GM13976 (cell line): ENCODE results near the gene TRIO.

Experiments
- DNase-seq: peaks from one replicate; pipeline ENCODE4 v3.0.0; 2012; ENCODE audit warnings: low spot score
- in situ Hi-C: fragments of 300-500 bp; cut with MboI; formaldehyde crosslinking; loops from one replicate; pipeline ENCODE4 v1.12.0; 2022; ENCODE audit warnings: low sequenced_read_pairs, mixed read lengths, inconsistent platforms; ENCODE audit not compliant: unreplicated experiment
- TF ChIP-seq, protein P1 (sequence below): IDR thresholded peaks from 2 replicates; pipeline ENCODE4 v1.5.1; 2012; ENCODE audit warnings: borderline replicate concordance, mild to moderate bottlenecking; ENCODE audit not compliant: insufficient read depth; ENCODE audit errors: extremely low read depth, missing control alignments, control extremely low read depth

The TRIO gene

DNA sequence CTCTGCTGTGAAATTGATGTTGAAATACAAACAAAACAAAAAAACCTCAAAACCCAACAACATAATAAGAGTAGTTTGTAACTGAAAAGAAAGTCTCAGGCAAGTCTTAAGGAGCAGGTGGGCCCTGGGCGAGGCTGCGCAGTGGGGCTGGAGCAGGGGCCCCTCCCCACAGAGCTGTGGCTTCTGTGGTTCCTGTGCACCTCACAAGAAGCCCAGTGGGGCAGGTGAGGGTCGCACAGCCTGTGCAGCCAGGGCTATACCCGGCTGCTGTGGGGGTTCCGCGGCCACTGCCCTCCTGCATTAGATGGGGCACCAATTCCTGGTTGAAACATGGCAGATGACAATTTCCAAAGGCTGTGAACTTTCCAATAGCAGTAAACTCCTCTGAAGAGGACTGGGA lies 75.3 kb downstream of the TRIO start:
- in situ Hi-C loops, result no loop called here
- DNase-seq, result no peak
- TF ChIP-seq, protein P1, sequence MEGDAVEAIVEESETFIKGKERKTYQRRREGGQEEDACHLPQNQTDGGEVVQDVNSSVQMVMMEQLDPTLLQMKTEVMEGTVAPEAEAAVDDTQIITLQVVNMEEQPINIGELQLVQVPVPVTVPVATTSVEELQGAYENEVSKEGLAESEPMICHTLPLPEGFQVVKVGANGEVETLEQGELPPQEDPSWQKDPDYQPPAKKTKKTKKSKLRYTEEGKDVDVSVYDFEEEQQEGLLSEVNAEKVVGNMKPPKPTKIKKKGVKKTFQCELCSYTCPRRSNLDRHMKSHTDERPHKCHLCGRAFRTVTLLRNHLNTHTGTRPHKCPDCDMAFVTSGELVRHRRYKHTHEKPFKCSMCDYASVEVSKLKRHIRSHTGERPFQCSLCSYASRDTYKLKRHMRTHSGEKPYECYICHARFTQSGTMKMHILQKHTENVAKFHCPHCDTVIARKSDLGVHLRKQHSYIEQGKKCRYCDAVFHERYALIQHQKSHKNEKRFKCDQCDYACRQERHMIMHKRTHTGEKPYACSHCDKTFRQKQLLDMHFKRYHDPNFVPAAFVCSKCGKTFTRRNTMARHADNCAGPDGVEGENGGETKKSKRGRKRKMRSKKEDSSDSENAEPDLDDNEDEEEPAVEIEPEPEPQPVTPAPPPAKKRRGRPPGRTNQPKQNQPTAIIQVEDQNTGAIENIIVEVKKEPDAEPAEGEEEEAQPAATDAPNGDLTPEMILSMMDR, result no peak

DNA sequence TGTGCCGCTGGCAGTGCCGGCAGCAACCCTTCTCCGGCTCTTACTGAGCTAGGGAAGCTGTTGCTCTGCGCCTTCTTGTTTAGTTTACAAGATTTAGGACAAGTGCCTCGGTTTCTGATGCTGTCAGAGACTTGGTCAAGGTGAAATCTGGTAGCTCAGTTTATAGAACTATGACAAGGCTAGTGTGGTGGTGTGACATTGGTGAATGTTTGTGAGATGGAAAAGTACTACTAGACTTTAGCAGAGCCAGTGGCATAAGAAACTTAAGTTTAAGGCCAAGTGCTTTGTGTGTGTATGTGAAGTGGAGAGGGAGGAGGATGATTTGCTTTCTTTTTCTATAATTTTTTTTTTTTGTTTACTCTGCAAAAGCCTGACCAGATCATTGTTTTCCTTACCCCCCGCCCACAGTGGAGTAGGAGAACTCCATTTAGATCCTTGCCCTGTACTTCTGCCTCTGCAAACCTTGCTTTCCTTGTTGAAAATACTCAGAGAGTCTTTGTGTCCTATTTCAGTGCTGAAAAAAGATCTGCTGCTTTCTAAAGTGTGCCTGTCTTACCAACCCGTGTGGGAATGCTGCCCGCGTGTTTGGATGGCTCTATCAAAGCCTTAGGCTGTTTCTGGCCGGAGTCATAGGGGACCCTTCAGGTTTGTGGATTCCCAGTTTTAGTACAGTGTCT lies 75.9 kb downstream of the TRIO start:
- in situ Hi-C loops, result no loop called here
- DNase-seq, result no peak
- TF ChIP-seq, protein P1, result no peak

DNA sequence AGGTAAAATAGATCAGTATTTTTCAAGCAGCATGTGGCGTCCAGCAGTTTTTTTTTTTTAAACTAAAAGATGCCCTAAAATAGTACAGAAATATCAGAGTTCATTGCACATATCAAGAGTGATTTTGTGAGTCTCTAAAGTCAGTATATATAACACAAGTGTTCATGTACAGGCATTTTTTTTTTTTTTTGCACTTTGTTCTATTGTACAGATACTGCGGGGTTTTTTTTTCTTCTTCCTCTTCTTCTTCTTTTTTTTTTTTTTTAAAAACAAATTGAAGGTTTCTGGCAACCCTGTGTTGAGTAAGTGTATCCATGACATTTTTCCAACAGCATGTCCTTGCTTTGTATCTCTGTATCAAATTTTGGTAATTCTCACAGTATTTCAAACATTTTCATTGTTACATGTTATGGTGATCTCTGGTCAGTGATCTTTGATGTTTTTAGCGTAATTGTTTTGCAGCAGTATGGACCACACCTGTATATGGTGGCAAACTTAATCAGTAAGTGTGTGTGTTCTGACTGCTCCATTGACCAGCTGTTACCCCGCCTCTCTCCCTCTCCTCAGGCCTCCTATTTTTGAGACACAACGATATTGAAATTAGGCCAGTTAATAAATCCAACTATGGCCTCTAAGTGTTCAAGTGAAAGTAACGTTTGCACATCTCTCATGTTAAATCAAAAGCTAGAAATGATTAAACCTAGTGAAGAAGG lies 76.8 kb downstream of the TRIO start:
- no peak for DNase-seq
- in situ Hi-C loops, result no loop called here
- TF ChIP-seq, protein P1, result no peak

DNA sequence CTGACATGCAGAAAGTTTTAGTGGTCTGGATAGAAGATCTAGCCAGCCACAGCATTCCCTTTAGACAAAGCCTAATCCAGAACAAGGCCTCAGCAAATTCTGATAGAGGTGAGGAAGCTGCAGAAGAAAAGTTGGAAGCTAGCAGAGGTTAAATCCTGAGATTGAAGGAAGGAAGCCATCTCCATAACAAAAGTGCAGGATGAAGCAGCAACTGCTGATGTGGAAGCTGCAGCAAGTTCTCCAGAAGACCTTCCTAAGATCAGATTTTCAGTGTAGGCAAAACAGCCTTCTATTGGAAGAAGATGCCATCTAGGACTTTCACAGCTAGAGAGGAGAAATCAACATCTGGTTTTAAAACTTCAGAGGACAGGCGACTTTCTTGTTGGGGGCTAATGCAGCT lies 77.5 kb downstream of the TRIO start:
- DNase-seq, result no peak
- TF ChIP-seq, protein P1, result no peak
- in situ Hi-C loops, result no loop called here

DNA sequence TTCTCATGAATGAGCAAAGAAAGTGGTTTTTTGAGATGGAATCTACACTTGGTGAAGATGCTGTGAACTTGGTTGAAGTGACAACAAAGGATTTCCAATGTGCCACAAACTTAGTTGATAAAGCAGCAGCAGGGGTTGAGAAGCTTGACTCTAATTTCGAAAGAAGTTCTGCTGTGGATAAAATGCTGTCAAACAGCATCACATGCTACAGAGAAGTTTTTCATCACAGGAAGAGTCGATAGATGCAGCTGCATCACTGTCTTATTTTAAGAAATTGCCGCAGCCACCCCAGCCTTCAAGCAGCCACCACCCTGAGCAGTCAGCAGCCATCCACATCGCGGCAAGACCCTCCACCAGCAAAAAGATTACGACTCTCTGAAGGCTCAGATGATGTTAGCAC lies 78.6 kb downstream of the TRIO start:
- no peak for DNase-seq
- TF ChIP-seq, protein P1, result no peak
- in situ Hi-C loops, result no loop called here

DNA sequence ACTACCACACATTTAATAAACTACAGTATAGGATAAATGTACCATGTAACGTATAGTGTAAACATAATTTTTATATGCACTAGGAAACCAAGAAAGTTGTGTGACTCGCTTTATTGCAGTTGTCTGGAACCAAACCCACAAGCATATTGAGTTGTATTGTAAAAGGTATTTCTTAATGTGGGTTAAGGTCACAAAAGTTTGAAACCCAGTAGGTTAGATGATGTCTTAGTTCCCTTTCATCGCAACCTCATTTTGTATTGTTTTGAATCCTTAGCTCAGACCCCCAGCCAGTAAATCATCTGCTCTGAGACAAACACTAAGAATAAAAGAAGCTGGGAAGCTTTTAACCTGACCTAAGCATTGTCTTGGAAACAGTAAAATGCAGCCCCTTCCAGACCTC lies 79.1 kb downstream of the TRIO start:
- DNase-seq, result no peak
- in situ Hi-C loops, result no loop called here
- TF ChIP-seq, protein P1, result no peak

DNA sequence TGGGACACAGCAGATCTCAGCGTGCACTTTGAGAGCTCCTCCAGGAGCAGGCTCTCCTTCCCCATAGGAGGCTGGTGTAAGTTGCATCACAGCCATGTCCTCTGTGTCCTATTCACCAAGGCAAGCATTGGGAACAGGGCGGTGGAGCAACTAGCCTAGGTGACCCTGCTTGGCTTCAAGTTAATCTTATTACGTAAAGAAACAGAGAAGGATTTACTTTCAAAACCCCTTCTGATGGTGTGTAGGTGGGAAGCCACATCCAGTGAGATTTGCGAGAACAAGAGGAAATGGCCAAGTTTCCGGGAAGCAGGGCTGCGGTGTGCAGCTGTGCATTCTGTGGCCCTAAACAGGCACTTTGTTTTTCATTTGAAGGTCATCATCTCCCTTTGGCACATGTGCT lies 80.2 kb downstream of the TRIO start:
- TF ChIP-seq, protein P1, result no peak
- in situ Hi-C loops, result no loop called here
- no peak for DNase-seq
